ENCODE data around the gene HSD3B7. TPM values are rescaled to one million over a fixed set of nuclear protein-coding genes. Genes with fewer than 3 reads are reported as not detected.

Gene HSD3B7
- total RNA-seq, 1 donor from 2014 or later, result 12.5 TPM

- Histone ChIP-seq H3K27me3 (ENCODE audit: control insufficient read depth in 3 of 3, insufficient read depth in 3 of 3, low read length in 3 of 3) (no peaks in the 10 kb centered on the region), H3K9me3 (ENCODE audit: control insufficient read depth in 3 of 3, low read length in 3 of 3) (no peaks in the 10 kb centered on the region), H3K36me3 (ENCODE audit: control insufficient read depth in 3 of 3, insufficient read depth in 3 of 3, low read length in 3 of 3) (peaks cover 76 to 81% (median 78%) of the 10 kb centered on the region in 3 donors), H3K27ac (ENCODE audit: low read depth, low read length) (no peak overlapping the region), H3K9ac (ENCODE audit: low read depth in 1 of 3, low read length in 3 of 3) (no peak overlapping the region), H3K4me3 (ENCODE audit: low read length in 3 of 3) (no peak overlapping the region), H3K4me1 (ENCODE audit: control insufficient read depth in 3 of 3, insufficient read depth in 3 of 3, low read length in 3 of 3) (no peaks in the 10 kb centered on the region)
These were observed 17.2 kb upstream of the HSD3B7 start for GRCh38 chr16:30967795-30968194.

- no peak overlapping the region for H3K9ac ChIP-seq (ENCODE audit: low read depth in 1 of 3, low read length in 3 of 3)
- H3K4me3 ChIP-seq (ENCODE audit: low read length in 3 of 3), result no peak overlapping the region
- no peaks in the 10 kb centered on the region for H3K4me1 ChIP-seq (ENCODE audit: control insufficient read depth in 3 of 3, insufficient read depth in 3 of 3, low read length in 3 of 3)
- no peaks in the 10 kb centered on the region for H3K27me3 ChIP-seq (ENCODE audit: control insufficient read depth in 3 of 3, insufficient read depth in 3 of 3, low read length in 3 of 3)
- no peak overlapping the region for H3K27ac ChIP-seq (ENCODE audit: low read depth, low read length)
- H3K36me3 ChIP-seq (ENCODE audit: control insufficient read depth in 3 of 3, insufficient read depth in 3 of 3, low read length in 3 of 3), result peaks cover 77 to 85% (median 79%) of the 10 kb centered on the region in 3 donors
- no peaks in the 10 kb centered on the region for H3K9me3 ChIP-seq (ENCODE audit: control insufficient read depth in 3 of 3, low read length in 3 of 3)
These were observed 15.7 kb upstream of the HSD3B7 start for GRCh38 chr16:30969246-30969842.

GRCh38 chr16:30971298-30971697, 13.7 kb upstream of the HSD3B7 start:
- Histone ChIP-seq H3K27me3 (ENCODE audit: control insufficient read depth in 3 of 3, insufficient read depth in 3 of 3, low read length in 3 of 3) (no peaks in the 10 kb centered on the region), H3K4me3 (ENCODE audit: low read length in 3 of 3) (no peak overlapping the region), H3K36me3 (ENCODE audit: control insufficient read depth in 3 of 3, insufficient read depth in 3 of 3, low read length in 3 of 3) (peaks cover 70 to 84% (median 79%) of the 10 kb centered on the region in 3 donors), H3K27ac (ENCODE audit: low read depth, low read length) (no peak overlapping the region), H3K9me3 (ENCODE audit: control insufficient read depth in 3 of 3, low read length in 3 of 3) (no peaks in the 10 kb centered on the region), H3K4me1 (ENCODE audit: control insufficient read depth in 3 of 3, insufficient read depth in 3 of 3, low read length in 3 of 3) (no peaks in the 10 kb centered on the region), H3K9ac (ENCODE audit: low read depth in 1 of 3, low read length in 3 of 3) (no peak overlapping the region)

GRCh38 chr16:30972872-30973271, 12.1 kb upstream of the HSD3B7 start:
- H3K9me3 ChIP-seq (ENCODE audit: control insufficient read depth in 3 of 3, low read length in 3 of 3), result no peaks in the 10 kb centered on the region
- H3K9ac ChIP-seq (ENCODE audit: low read depth in 1 of 3, low read length in 3 of 3), result no peak overlapping the region
- H3K27me3 ChIP-seq (ENCODE audit: control insufficient read depth in 3 of 3, insufficient read depth in 3 of 3, low read length in 3 of 3), result no peaks in the 10 kb centered on the region
- H3K36me3 ChIP-seq (ENCODE audit: control insufficient read depth in 3 of 3, insufficient read depth in 3 of 3, low read length in 3 of 3), result peaks cover 69 to 81% (median 80%) of the 10 kb centered on the region in 3 donors
- no peak overlapping the region for H3K27ac ChIP-seq (ENCODE audit: low read depth, low read length)
- no peak overlapping the region for H3K4me3 ChIP-seq (ENCODE audit: low read length in 3 of 3)
- no peaks in the 10 kb centered on the region for H3K4me1 ChIP-seq (ENCODE audit: control insufficient read depth in 3 of 3, insufficient read depth in 3 of 3, low read length in 3 of 3)

- Histone ChIP-seq H3K27me3 (ENCODE audit: control insufficient read depth in 3 of 3, insufficient read depth in 3 of 3, low read length in 3 of 3) (no peaks in the 10 kb centered on the region), H3K4me3 (ENCODE audit: low read length in 3 of 3) (no peak overlapping the region), H3K9me3 (ENCODE audit: control insufficient read depth in 3 of 3, low read length in 3 of 3) (no peaks in the 10 kb centered on the region), H3K9ac (ENCODE audit: low read depth in 1 of 3, low read length in 3 of 3) (no peak overlapping the region), H3K4me1 (ENCODE audit: control insufficient read depth in 3 of 3, insufficient read depth in 3 of 3, low read length in 3 of 3) (no peaks in the 10 kb centered on the region), H3K27ac (ENCODE audit: low read depth, low read length) (no peak overlapping the region), H3K36me3 (ENCODE audit: control insufficient read depth in 3 of 3, insufficient read depth in 3 of 3, low read length in 3 of 3) (peaks cover 66 to 78% (median 72%) of the 10 kb centered on the region in 3 donors)
These were observed 10.7 kb upstream of the HSD3B7 start for GRCh38 chr16:30974348-30974747.

GRCh38 chr16:30976486-30976885, 8.5 kb upstream of the HSD3B7 start:
- Histone ChIP-seq H3K36me3 (ENCODE audit: control insufficient read depth in 3 of 3, insufficient read depth in 3 of 3, low read length in 3 of 3) (peaks cover 62 to 76% (median 67%) of the 10 kb centered on the region in 3 donors), H3K27ac (ENCODE audit: low read depth, low read length) (no peak overlapping the region), H3K4me1 (ENCODE audit: control insufficient read depth in 3 of 3, insufficient read depth in 3 of 3, low read length in 3 of 3) (no peaks in the 10 kb centered on the region), H3K9ac (ENCODE audit: low read depth in 1 of 3, low read length in 3 of 3) (no peak overlapping the region), H3K27me3 (ENCODE audit: control insufficient read depth in 3 of 3, insufficient read depth in 3 of 3, low read length in 3 of 3) (no peaks in the 10 kb centered on the region), H3K4me3 (ENCODE audit: low read length in 3 of 3) (no peak overlapping the region), H3K9me3 (ENCODE audit: control insufficient read depth in 3 of 3, low read length in 3 of 3) (no peaks in the 10 kb centered on the region)

GRCh38 chr16:30977502-30977901, 7.5 kb upstream of the HSD3B7 start:
- H3K27me3 ChIP-seq (ENCODE audit: control insufficient read depth in 3 of 3, insufficient read depth in 3 of 3, low read length in 3 of 3), result no peaks in the 10 kb centered on the region
- no peak overlapping the region for H3K9ac ChIP-seq (ENCODE audit: low read depth in 1 of 3, low read length in 3 of 3)
- H3K36me3 ChIP-seq (ENCODE audit: control insufficient read depth in 3 of 3, insufficient read depth in 3 of 3, low read length in 3 of 3), result peaks cover 59 to 73% (median 63%) of the 10 kb centered on the region in 3 donors
- H3K4me1 ChIP-seq (ENCODE audit: control insufficient read depth in 3 of 3, insufficient read depth in 3 of 3, low read length in 3 of 3), result peaks cover 0 to under 1% (median 0%) of the 10 kb centered on the region in 3 donors
- H3K4me3 ChIP-seq (ENCODE audit: low read length in 3 of 3), result no peak overlapping the region
- H3K9me3 ChIP-seq (ENCODE audit: control insufficient read depth in 3 of 3, low read length in 3 of 3), result no peaks in the 10 kb centered on the region
- no peak overlapping the region for H3K27ac ChIP-seq (ENCODE audit: low read depth, low read length)

- Histone ChIP-seq H3K27ac (ENCODE audit: low read depth, low read length) (no peak overlapping the region), H3K4me3 (ENCODE audit: low read length in 3 of 3) (no peak overlapping the region), H3K27me3 (ENCODE audit: control insufficient read depth in 3 of 3, insufficient read depth in 3 of 3, low read length in 3 of 3) (no peaks in the 10 kb centered on the region), H3K9ac (ENCODE audit: low read depth in 1 of 3, low read length in 3 of 3) (no peak overlapping the region), H3K36me3 (ENCODE audit: control insufficient read depth in 3 of 3, insufficient read depth in 3 of 3, low read length in 3 of 3) (peaks cover 54 to 69% (median 60%) of the 10 kb centered on the region in 3 donors), H3K9me3 (ENCODE audit: control insufficient read depth in 3 of 3, low read length in 3 of 3) (no peaks in the 10 kb centered on the region), H3K4me1 (ENCODE audit: control insufficient read depth in 3 of 3, insufficient read depth in 3 of 3, low read length in 3 of 3) (peaks cover 0 to 5% (median 0%) of the 10 kb centered on the region in 3 donors)
These were observed 5.6 kb upstream of the HSD3B7 start for GRCh38 chr16:30979170-30980022.

- peaks cover 51 to 66% (median 62%) of the 10 kb centered on the region in 3 donors for H3K36me3 ChIP-seq (ENCODE audit: control insufficient read depth in 3 of 3, insufficient read depth in 3 of 3, low read length in 3 of 3)
These were observed 5.0 kb upstream of the HSD3B7 start for GRCh38 chr16:30980023-30980371.

GRCh38 chr16:30980434-30980833, 4.6 kb upstream of the HSD3B7 start:
- Histone ChIP-seq H3K9ac (ENCODE audit: low read depth in 1 of 3, low read length in 3 of 3) (no peak overlapping the region), H3K9me3 (ENCODE audit: control insufficient read depth in 3 of 3, low read length in 3 of 3) (no peaks in the 10 kb centered on the region), H3K27ac (ENCODE audit: low read depth, low read length) (no peak overlapping the region), H3K4me3 (ENCODE audit: low read length in 3 of 3) (no peak overlapping the region), H3K27me3 (ENCODE audit: control insufficient read depth in 3 of 3, insufficient read depth in 3 of 3, low read length in 3 of 3) (no peaks in the 10 kb centered on the region), H3K36me3 (ENCODE audit: control insufficient read depth in 3 of 3, insufficient read depth in 3 of 3, low read length in 3 of 3) (peaks cover 50 to 62% (median 62%) of the 10 kb centered on the region in 3 donors), H3K4me1 (ENCODE audit: control insufficient read depth in 3 of 3, insufficient read depth in 3 of 3, low read length in 3 of 3) (peaks cover 8 to 12% (median 9%) of the 10 kb centered on the region in 3 donors)

More at GRCh38 chr16:30980023-30980371, 5.0 kb upstream of the HSD3B7 start:
- Histone ChIP-seq H3K9ac (ENCODE audit: low read depth in 1 of 3, low read length in 3 of 3) (no peak overlapping the region), H3K4me1 (ENCODE audit: control insufficient read depth in 3 of 3, insufficient read depth in 3 of 3, low read length in 3 of 3) (peaks cover 3 to 8% (median 4%) of the 10 kb centered on the region in 3 donors), H3K27me3 (ENCODE audit: control insufficient read depth in 3 of 3, insufficient read depth in 3 of 3, low read length in 3 of 3) (no peaks in the 10 kb centered on the region), H3K4me3 (ENCODE audit: low read length in 3 of 3) (no peak overlapping the region), H3K9me3 (ENCODE audit: control insufficient read depth in 3 of 3, low read length in 3 of 3) (no peaks in the 10 kb centered on the region), H3K27ac (ENCODE audit: low read depth, low read length) (no peak overlapping the region)
